H1 (cell line): ENCODE measurements around the gene PGAM5. TPM values are rescaled to one million over a fixed set of nuclear protein-coding genes. Genes with fewer than 3 reads are reported as not detected.

Experiments
- CTCF ChIA-PET: fragments of 300-600 bp; sonication (Branson Sonifier 250); formaldehyde crosslinking; loops from one replicate; lab custom pipeline; 2021; ENCODE audit not compliant: partially characterized antibody; lab: Charles Lee
- POLR2A ChIA-PET: fragments of 300-600 bp; sonication (Branson Sonifier 250); formaldehyde crosslinking; loops from one replicate; lab custom pipeline; 2021; ENCODE audit warnings: inconsistent platforms; ENCODE audit not compliant: partially characterized antibody; lab: Charles Lee
- DNase-seq, 2 experiments: peaks; one replicate each; pipeline versions ENCODE4 v3.0.0 to v3.0.0-alpha.2; 2010 to 2022; ENCODE audit warnings: low spot score in 2 of 2, low read depth in 1 of 2, mixed read lengths in 1 of 2
- FAIRE-seq: peaks from 2 replicates; lab custom pipeline; 2011; peaks lifted over from hg19 to GRCh38; lab: Jason Lieb, UNC
- H2AFZ ChIP-seq: 2 replicates; pipeline ENCODE4 v1.8.1; 2012; ENCODE audit warnings: low read length, inconsistent platforms
- H2AK5ac ChIP-seq: 2 replicates; pipeline ENCODE4 v1.6.1; 2013; ENCODE audit warnings: low read depth, low read length
- H2BK120ac ChIP-seq: replicated peaks from 2 replicates; pipeline ENCODE3; 2013; ENCODE audit warnings: low read depth, low read length, inconsistent platforms
- H2BK12ac ChIP-seq: 2 replicates; pipeline ENCODE4 v1.6.1; 2013; ENCODE audit warnings: low read depth, low read length
- H2BK15ac ChIP-seq: 2 replicates; pipeline ENCODE4 v1.6.1; 2013; ENCODE audit warnings: low read length
- H2BK20ac ChIP-seq: 2 replicates; pipeline ENCODE4 v1.6.1; 2013; ENCODE audit warnings: low read length
- H2BK5ac ChIP-seq: 2 replicates; pipeline ENCODE4 v1.6.1; 2013; ENCODE audit warnings: low read depth, low read length
- H3K14ac ChIP-seq: 2 replicates; pipeline ENCODE4 v1.6.1; 2013; ENCODE audit warnings: inconsistent platforms; ENCODE audit not compliant: insufficient read length
- H3K18ac ChIP-seq: 2 replicates; pipeline ENCODE4 v1.6.1; 2013; ENCODE audit warnings: low read length; ENCODE audit errors: extremely low read depth
- H3K23ac ChIP-seq: 2 replicates; pipeline ENCODE4 v1.6.1; 2013; ENCODE audit warnings: inconsistent platforms; ENCODE audit not compliant: insufficient read length
- H3K23me2 ChIP-seq: 2 replicates; pipeline ENCODE4 v1.6.1; 2013; ENCODE audit warnings: low read depth, low read length
- H3K27ac ChIP-seq: 2 replicates; pipeline ENCODE4 v1.6.1; 2011; ENCODE audit warnings: low read depth, low read length, inconsistent platforms
- H3K27me3 ChIP-seq, 4 experiments: replicated peaks in 1 of 4; 1 replicate in 1 of 4; 2 replicates in 3 of 4; pipeline versions ENCODE4 v1.6.1 to v1.8.1; 2011 to 2013; ENCODE audit warnings: low read length in 3 of 4, mild to moderate bottlenecking in 3 of 4, inconsistent platforms in 2 of 4, mixed read lengths in 2 of 4, moderate library complexity in 1 of 4; ENCODE audit not compliant: control insufficient read depth in 3 of 4, insufficient read depth in 3 of 4; ENCODE audit errors: extremely low read depth in 1 of 4
- H3K36me3 ChIP-seq, 4 experiments: 2 replicates each; pipeline versions ENCODE4 v1.6.1 to v1.8.1; 2011 to 2013; ENCODE audit warnings: mild to moderate bottlenecking in 4 of 4, low read length in 3 of 4, moderate library complexity in 2 of 4, control low read depth in 1 of 4, inconsistent platforms in 1 of 4; ENCODE audit not compliant: insufficient read depth in 4 of 4, control insufficient read depth in 2 of 4
- H3K4ac ChIP-seq: replicated peaks from 2 replicates; pipeline ENCODE3; 2013; ENCODE audit warnings: low read length, low read depth, mixed read lengths, inconsistent platforms; ENCODE audit not compliant: insufficient read length
- H3K4me1 ChIP-seq, 4 experiments: replicated peaks in 1 of 4; 1 replicate in 1 of 4; 2 replicates in 3 of 4; pipeline versions ENCODE4 v1.6.1 to v1.8.1; 2011 to 2013; ENCODE audit warnings: low read length in 3 of 4, inconsistent platforms in 2 of 4, mixed read lengths in 1 of 4; ENCODE audit not compliant: insufficient read depth in 4 of 4, control insufficient read depth in 3 of 4
- H3K4me2 ChIP-seq, 2 experiments: 2 replicates each; pipeline versions ENCODE4 v1.6.1 to v1.8.1; 2011 to 2013; ENCODE audit warnings: low read depth in 2 of 2, low read length in 2 of 2, control low read depth in 1 of 2, inconsistent platforms in 1 of 2, mild to moderate bottlenecking in 1 of 2; ENCODE audit not compliant: insufficient read depth in 1 of 2
- H3K4me3 ChIP-seq, 4 experiments: fragments of 200-600, 300-600 bp in 1 of 4; sonication (generic), shearing (Covaris generic), sonication (Bioruptor Twin) in 1 of 4; 2 replicates each; pipeline versions ENCODE4 v1.5.1 to v1.8.1; 2011 to 2016; ENCODE audit warnings: low read length in 4 of 4, low read depth in 3 of 4, control low read depth in 2 of 4, inconsistent platforms in 2 of 4, mild to moderate bottlenecking in 2 of 4, mixed read lengths in 1 of 4, moderate library complexity in 1 of 4; ENCODE audit not compliant: insufficient read depth in 2 of 4; ENCODE audit errors: extremely low read depth in 1 of 4
- H3K56ac ChIP-seq: replicated peaks from 2 replicates; pipeline ENCODE3; 2013; ENCODE audit warnings: low read depth, mild to moderate bottlenecking, mixed read lengths, low read length, inconsistent platforms; ENCODE audit not compliant: insufficient read length
- H3K79me1 ChIP-seq: 2 replicates; pipeline ENCODE4 v1.6.1; 2013; ENCODE audit warnings: low read depth, low read length, control low read depth
- H3K79me2 ChIP-seq, 2 experiments: 2 replicates each; pipeline versions ENCODE4 v1.6.1 to v1.8.1; 2012 to 2013; ENCODE audit warnings: low read length in 2 of 2, mild to moderate bottlenecking in 2 of 2, inconsistent platforms in 1 of 2; ENCODE audit not compliant: insufficient read depth in 2 of 2, control insufficient read depth in 1 of 2
- H3K9ac ChIP-seq, 4 experiments: replicated peaks in 1 of 4; 1 replicate in 1 of 4; 2 replicates in 3 of 4; pipeline versions ENCODE4 v1.6.1 to v1.8.1; 2011 to 2013; ENCODE audit warnings: low read depth in 3 of 4, low read length in 3 of 4, control low read depth in 2 of 4, mild to moderate bottlenecking in 2 of 4, moderate library complexity in 2 of 4, inconsistent platforms in 1 of 4; ENCODE audit errors: extremely low read depth in 1 of 4
- H3K9me3 ChIP-seq, 2 experiments: 2 replicates each; pipeline versions ENCODE4 v1.6.1 to v1.8.1; 2012 to 2013; ENCODE audit warnings: mild to moderate bottlenecking in 2 of 2, moderate library complexity in 2 of 2, control low read depth in 1 of 2, inconsistent platforms in 1 of 2, low read depth in 1 of 2, low read length in 1 of 2, mixed read lengths in 1 of 2; ENCODE audit not compliant: insufficient read depth in 2 of 2
- H4K20me1 ChIP-seq, 2 experiments: replicated peaks in 1 of 2; 2 replicates each; pipeline versions ENCODE3 to v1.8.1; 2011 to 2013; ENCODE audit warnings: inconsistent platforms in 2 of 2, low read length in 2 of 2, mild to moderate bottlenecking in 1 of 2; ENCODE audit not compliant: insufficient read depth in 2 of 2, control insufficient read depth in 1 of 2
- H4K5ac ChIP-seq: 2 replicates; pipeline ENCODE4 v1.6.1; 2013; ENCODE audit warnings: low read length, low read depth, mixed read lengths, inconsistent platforms; ENCODE audit not compliant: insufficient read length
- H4K8ac ChIP-seq: 2 replicates; pipeline ENCODE4 v1.8.0; 2013; ENCODE audit warnings: mild to moderate bottlenecking, moderate library complexity, low read length, inconsistent platforms; ENCODE audit not compliant: insufficient read depth; ENCODE audit errors: extremely low read depth
- H4K91ac ChIP-seq: replicated peaks from 2 replicates; pipeline ENCODE3; 2013; ENCODE audit warnings: low read length, mixed read lengths, inconsistent platforms; ENCODE audit not compliant: insufficient read length
- BCL11A ChIP-seq, 2 experiments: IDR thresholded peaks; one replicate each; pipeline ENCODE4 v1.6.1; 2011; ENCODE audit warnings: low read depth in 2 of 2, low read length in 2 of 2, mild to moderate bottlenecking in 2 of 2
- CHD1 ChIP-seq: IDR thresholded peaks from 2 replicates; pipeline ENCODE4 v1.6.1; 2012; ENCODE audit warnings: low read depth, low read length, improper control_type of control experiment
- EGR1 ChIP-seq: IDR thresholded peaks from 2 replicates; pipeline ENCODE4 v1.6.1; 2011; ENCODE audit warnings: low read depth, low read length, borderline replicate concordance
- GTF2F1 ChIP-seq: IDR thresholded peaks from 2 replicates; pipeline ENCODE4 v1.6.1; 2012; ENCODE audit warnings: low read depth, low read length, improper control_type of control experiment, borderline replicate concordance
- HDAC2 ChIP-seq, 2 experiments: fragments of 300-600 bp in 1 of 2; sonication (generic) in 1 of 2; IDR thresholded peaks; 2 replicates each; pipeline ENCODE4 v1.6.1; 2011 to 2012; ENCODE audit warnings: low read depth in 2 of 2, low read length in 2 of 2, mild to moderate bottlenecking in 2 of 2, moderate library complexity in 2 of 2, borderline replicate concordance in 1 of 2, inconsistent platforms in 1 of 2
- KDM1A ChIP-seq: fragments of 200-600, 300-600 bp; sonication (generic); IDR thresholded peaks from 2 replicates; pipeline ENCODE4 v1.7.1; 2016; ENCODE audit warnings: mild to moderate bottlenecking, low read length, borderline replicate concordance
- KDM4A ChIP-seq: IDR thresholded peaks from one replicate; pipeline ENCODE4 v1.7.1; 2012; ENCODE audit warnings: low read depth, mild to moderate bottlenecking, moderate library complexity, low read length, inconsistent platforms; ENCODE audit not compliant: severe bottlenecking
- KDM5A ChIP-seq: fragments of 200-600 bp; IDR thresholded peaks from 2 replicates; pipeline ENCODE4 v1.7.1; 2012; ENCODE audit warnings: mild to moderate bottlenecking, low read length, inconsistent platforms, mixed read lengths
- POLR2AphosphoS5 ChIP-seq: IDR thresholded peaks from 2 replicates; pipeline ENCODE4 v1.6.1; 2011; ENCODE audit warnings: low read depth, low read length
- RFX5 ChIP-seq: IDR thresholded peaks from 2 replicates; pipeline ENCODE4 v1.6.1; 2011; ENCODE audit warnings: low read depth, low read length, improper control_type of control experiment, borderline replicate concordance
- SIRT6 ChIP-seq: IDR thresholded peaks from one replicate; pipeline ENCODE4 v1.7.1; 2012; ENCODE audit warnings: low read length, inconsistent platforms
- SUZ12 ChIP-seq: fragments of 200-600 bp; sonication (generic); IDR thresholded peaks from 2 replicates; pipeline ENCODE4 v1.6.1; 2012; ENCODE audit warnings: mild to moderate bottlenecking, inconsistent platforms, low read length, moderate library complexity, mixed read lengths
- TBP ChIP-seq: IDR thresholded peaks from 2 replicates; pipeline ENCODE4 v1.6.1; 2011; ENCODE audit warnings: low read depth, low read length, improper control_type of control experiment
- WGBS, 2 experiments: shearing (Covaris generic) in 1 of 2; methylation state at CpG; one replicate each; pipeline versions ENCODE4 v1.1.6 to v1.1.7; 2013 to 2015; ENCODE audit warnings: low lambda C conversion rate in 2 of 2, mixed read lengths in 2 of 2, inconsistent platforms in 1 of 2, low coverage in 1 of 2, missing lambda C conversion rate in 1 of 2; ENCODE audit not compliant: insufficient replicate concordance in 2 of 2, insufficient coverage in 1 of 2, insufficient read length in 1 of 2; ENCODE audit errors: extremely low coverage in 1 of 2, missing lambda C conversion rate in 1 of 2; 5-methylcytosine and 5-hydroxymethylcytosine counted together
- polyA plus RNA-seq, 7 experiments: library from polyadenylated mRNA; depleted of rRNA in 3 of 7; stranded (reverse) in 5 of 7; unstranded in 2 of 7; fragments of >200 nt in 5 of 7; fragments of 200-250 nt in 2 of 7; gene quantifications; 1 replicate in 5 of 7; 2 replicates in 1 of 7; 4 replicates in 1 of 7; pipeline versions ENCODE4 v1.2.1 to v1.2.3, GENCODE V29; 2011 to 2013; ENCODE audit warnings: missing spikeins in 2 of 7, mixed read lengths in 2 of 7
- total RNA-seq: library from RNA; stranded (reverse); fragmentation: NEBNext Ultra II Directional; extraction: Animal tissue kit (Norgen Biotek cat#: 25700); gene quantifications from 2 replicates; pipeline ENCODE4 v1.2.1, GENCODE V29; 2021

PGAM5 gene
- total and polyA plus RNA-seq, 2 of the 8 experiments (the other 6 are each of a cell fraction or from before 2014, with no cell fraction given): 66.4 to 84.0 TPM

DNA sequence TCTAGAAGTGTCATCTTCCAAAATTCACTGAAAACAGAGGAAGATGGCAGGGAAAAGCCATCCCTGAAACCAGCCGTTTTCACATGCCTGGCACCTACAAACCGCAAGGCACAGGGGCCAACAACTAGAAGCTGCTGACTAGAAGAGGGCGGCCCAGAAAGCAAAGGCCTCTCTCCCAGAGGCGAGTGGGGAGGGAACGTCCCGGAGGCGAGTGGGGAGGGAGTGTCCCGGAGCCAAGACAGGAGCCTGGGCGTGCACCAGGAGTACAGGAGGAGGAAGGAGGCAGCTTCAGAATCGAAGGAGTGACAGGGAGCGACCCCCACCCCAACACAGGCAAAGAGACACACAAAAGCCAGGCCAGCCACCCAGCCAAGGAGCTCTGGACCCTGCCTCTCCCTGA, 30.0 kb downstream of the PGAM5 start:
- H3K79me2 ChIP-seq: peaks cover 3 to 18% of the 10 kb centered on the region in 2 experiments; a peak in 3 of 4 replicates
- H4K5ac ChIP-seq: no peak overlapping the region
- FAIRE-seq (no peak), DNase-seq (no peak)
- H3K14ac ChIP-seq: no peak overlapping the region
- H3K23ac ChIP-seq: no peak overlapping the region
- H2BK5ac ChIP-seq: no peak overlapping the region
- H3K56ac ChIP-seq: no peak overlapping the region
- H3K9me3 ChIP-seq: no peaks in the 10 kb centered on the region
- H3K23me2 ChIP-seq: peaks cover 3% of the 10 kb centered on the region; the same call in 1 of the 2 replicates
- TF ChIP-seq RFX5 (no peak), POLR2AphosphoS5 (no peak), EGR1 (no peak), HDAC2 (IDR thresholded peaks at IDR 0.05; ENCODE audit: borderline replicate concordance in 1 of 2, low read depth in 2 of 2, low read length in 2 of 2) (no peak), TBP (no peak), BCL11A (IDR thresholded peaks at IDR 0.05; ENCODE audit: low read depth in 2 of 2, low read length in 2 of 2) (no peak), SUZ12 (no peak), KDM4A (no peak), CHD1 (no peak), KDM1A (no peak), GTF2F1 (no peak), SIRT6 (no peak), KDM5A (no peak)
- H3K79me1 ChIP-seq: peaks cover 10% of the 10 kb centered on the region
- H3K9ac ChIP-seq: no peak overlapping the region
- no peak overlapping the region for H3K27ac ChIP-seq
- no peaks in the 10 kb centered on the region for H3K27me3 ChIP-seq
- ChIA-PET POLR2A (interaction anchor here (0.6 to 1.2 kb wide), 6 partner anchors 10 to 106 kb away, joined by 3 to 4 read pairs (median 3); no protein-coding TSS in a partner anchor), CTCF (interaction anchor here (2.8 kb wide), 1 partner anchor 14 kb away, joined by 9 read pairs; no protein-coding TSS in a partner anchor)
- no peak overlapping the region for H2AFZ ChIP-seq
- H3K36me3 ChIP-seq: peaks cover 49 to 82% (median 73%) of the 10 kb centered on the region in 4 experiments
- H3K4me3 ChIP-seq: no peak overlapping the region
- no peak overlapping the region for H2BK20ac ChIP-seq
- no peak overlapping the region for H2BK15ac ChIP-seq
- H3K4ac ChIP-seq: no peak overlapping the region
- H2AK5ac ChIP-seq: no peak overlapping the region
- WGBS, 2 experiments: 85% methylated on average over 9 of the region's 11 CpGs; no CpG with 5 or more reads in 1 of the 2 experiments
- H2BK12ac ChIP-seq: no peak overlapping the region
- H4K91ac ChIP-seq: no peak overlapping the region
- H4K20me1 ChIP-seq: peaks cover 10 to 29% of the 10 kb centered on the region in 2 experiments
- H3K4me2 ChIP-seq: no peak overlapping the region
- H3K18ac ChIP-seq: no peak overlapping the region
- H3K4me1 ChIP-seq: no peaks in the 10 kb centered on the region
- no peak overlapping the region for H2BK120ac ChIP-seq
- no peak overlapping the region for H4K8ac ChIP-seq
